ENCODE results near the gene PITHD1.
A peak's percentile ranks its signal among the peaks of the same experiment; 100 is the strongest.

GRCh38 chr1:23743287-23744152 is 34.7 kb upstream of the PITHD1 start, which contains the start of gene ELOA:
- TF ChIP-seq CTCF (IDR thresholded peaks at IDR 0.05) = peak in 1 of 7 experiments; percentile 2
- TF ChIP-seq POLR2A (IDR thresholded peaks at IDR 0.05) = peak; percentile 79 to 86 (median 84)
